WTC11 (cell line): ENCODE measurements around the gene RPH3AL. TPM values are rescaled to one million over a fixed set of nuclear protein-coding genes. Genes with fewer than 3 reads are reported as not detected.

ENCODE experiments used
- ATAC-seq: fragments of 200-7000 bp; cut with Tn5 transposase; 2 replicates; pipeline ENCODE4 v1.10.0; 2021; ENCODE audit warnings: mild to moderate bottlenecking, moderate library complexity
- CTCF ChIA-PET: fragments of 300-600 bp; sonication (Branson Sonifier 250); formaldehyde crosslinking; loops from one replicate; lab custom pipeline; 2021; ENCODE audit warnings: antibody characterized with exemption; lab: Charles Lee
- POLR2A ChIA-PET: fragments of 350-600 bp; sonication (Branson Sonifier 250); formaldehyde crosslinking; loops from one replicate; lab custom pipeline; 2021; ENCODE audit warnings: antibody characterized with exemption; lab: Charles Lee
- DNase-seq: peaks from one replicate; pipeline ENCODE4 v3.0.0; 2021; ENCODE audit warnings: low spot score
- H3K27ac Mint-ChIP-seq: 2 replicates; pipeline ENCODE4 v1.8.0; 2021; ENCODE audit warnings: mixed read lengths
- H3K27me3 Mint-ChIP-seq: 2 replicates; pipeline ENCODE4 v1.8.0; 2021; ENCODE audit warnings: low read depth, mild to moderate bottlenecking, moderate library complexity, mixed read lengths
- H3K36me3 Mint-ChIP-seq: 2 replicates; pipeline ENCODE4 v1.8.0; 2021; ENCODE audit warnings: mixed read lengths
- H3K4me1 Mint-ChIP-seq: 2 replicates; pipeline ENCODE4 v1.8.0; 2022; ENCODE audit warnings: mixed read lengths
- H3K4me3 Mint-ChIP-seq: 2 replicates; pipeline ENCODE4 v1.8.0; 2021; ENCODE audit warnings: mild to moderate bottlenecking, moderate library complexity, mixed read lengths
- H3K9me3 Mint-ChIP-seq: 2 replicates; pipeline ENCODE4 v1.8.0; 2021; ENCODE audit warnings: mixed read lengths
- CREM ChIP-seq: sonication (generic); formaldehyde crosslinking; IDR thresholded peaks from 2 replicates; pipeline ENCODE4 v1.8.1; 2022; ENCODE audit warnings: mild to moderate bottlenecking, missing genetic modification reagents, moderate library complexity
- E2F1 ChIP-seq: sonication (generic); formaldehyde crosslinking; IDR thresholded peaks from 2 replicates; pipeline ENCODE4 v1.8.0; 2022; ENCODE audit warnings: mild to moderate bottlenecking, missing genetic modification reagents
- ERG ChIP-seq: fragments of 250-450 bp; sonication (Bioruptor Pico); IDR thresholded peaks from 2 replicates; pipeline ENCODE4 v1.8.0; 2021; ENCODE audit warnings: mild to moderate bottlenecking
- JAZF1 ChIP-seq: fragments of 250-450 bp; sonication (Bioruptor Pico); IDR thresholded peaks from 2 replicates; pipeline ENCODE4 v1.9.0; 2021; ENCODE audit warnings: moderate library complexity, mild to moderate bottlenecking, inconsistent platforms
- JUN ChIP-seq: sonication (generic); formaldehyde crosslinking; IDR thresholded peaks from 2 replicates; pipeline ENCODE4 v1.8.0; 2023; ENCODE audit warnings: mild to moderate bottlenecking, missing genetic modification reagents
- NR3C1 ChIP-seq: sonication (generic); formaldehyde crosslinking; conservative IDR thresholded peaks from 2 replicates; pipeline ENCODE4 v1.8.1; 2023; ENCODE audit warnings: low read depth, mild to moderate bottlenecking, missing genetic modification reagents
- PRDM15 ChIP-seq: sonication (generic); formaldehyde crosslinking; IDR thresholded peaks from 2 replicates; pipeline ENCODE4 v1.8.0; 2022; ENCODE audit warnings: missing genetic modification reagents
- SMAD3 ChIP-seq: sonication (generic); formaldehyde crosslinking; IDR thresholded peaks from 2 replicates; pipeline ENCODE4 v1.8.0; 2022; ENCODE audit warnings: missing genetic modification reagents, mild to moderate bottlenecking, borderline replicate concordance
- TP53 ChIP-seq: sonication (generic); formaldehyde crosslinking; IDR thresholded peaks from 2 replicates; pipeline ENCODE4 v1.8.1; 2023; ENCODE audit warnings: mild to moderate bottlenecking, missing genetic modification reagents
- ZNF423 ChIP-seq: fragments of 250-450 bp; sonication (Bioruptor Pico); IDR thresholded peaks from 2 replicates; pipeline ENCODE4 v2.1.2; 2022; ENCODE audit warnings: mild to moderate bottlenecking, moderate library complexity
- ZSCAN18 ChIP-seq: fragments of 250-450 bp; sonication (Bioruptor Pico); IDR thresholded peaks from 2 replicates; pipeline ENCODE4 v2.1.2; 2022; ENCODE audit warnings: mild to moderate bottlenecking, moderate library complexity
- total RNA-seq: library from RNA; stranded (reverse); gene quantifications from 3 replicates; pipeline ENCODE4 v1.2.3, GENCODE V29; 2021

The RPH3AL gene
- total RNA-seq, 1 experiment from 2014 or later: 2.0 TPM

GRCh38 chr17:180381-181244 lies 172.0 kb downstream of the RPH3AL start:
- no peak for TF ChIP-seq JUN (CRISPR knock-in tag)
- TF ChIP-seq TP53 (CRISPR knock-in tag): peak; percentile 52; the same call in 1 of the 2 replicates
- peak; percentile 88 for TF ChIP-seq ZNF423 (CRISPR knock-in tag)
- no peak overlapping the region for H3K4me3 Mint-ChIP-seq
- no peaks in the 10 kb centered on the region for H3K36me3 Mint-ChIP-seq
- peaks cover 52% of the 10 kb centered on the region for H3K27me3 Mint-ChIP-seq
- CTCF ChIA-PET: interaction anchor here (0.5 to 1.5 kb wide), 6 partner anchors 57 to 818 kb away, joined by 3 to 4 read pairs (median 4); no protein-coding TSS in a partner anchor
- H3K4me1 Mint-ChIP-seq: peaks cover 12% of the 10 kb centered on the region
- POLR2A ChIA-PET: no interaction called here
- H3K27ac Mint-ChIP-seq: no peak overlapping the region
- DNase-seq (no peak), ATAC-seq (peak; percentile 15)
- H3K9me3 Mint-ChIP-seq: no peaks in the 10 kb centered on the region

GRCh38 chr17:179781-180380 lies 172.7 kb downstream of the RPH3AL start:
- no peak for TF ChIP-seq ZSCAN18 (CRISPR knock-in tag)
- TF ChIP-seq ZNF423 (CRISPR knock-in tag): 0 out of 2 replicates have a peak, but pooled peaks have one; percentile 27
- no peak for TF ChIP-seq CREM
- no peak for TF ChIP-seq ERG (CRISPR knock-in tag)
- TF ChIP-seq NR3C1: no peak

GRCh38 chr17:179066-179432 lies 173.6 kb downstream of the RPH3AL start:
- Mint-ChIP-seq H3K4me1 (peaks cover 12% of the 10 kb centered on the region), H3K27ac (no peak overlapping the region), H3K9me3 (no peaks in the 10 kb centered on the region), H3K4me3 (no peak overlapping the region), H3K36me3 (no peaks in the 10 kb centered on the region), H3K27me3 (peaks cover 46% of the 10 kb centered on the region)
- POLR2A ChIA-PET: no interaction called here
- DNase-seq (no peak), ATAC-seq (no peak)
- TF ChIP-seq PRDM15 (CRISPR knock-in tag) (no peak), E2F1 (no peak), CREM (no peak), SMAD3 (no peak), ZNF423 (CRISPR knock-in tag) (no peak), JAZF1 (no peak)
- CTCF ChIA-PET: interaction anchor here (1.1 to 1.5 kb wide), 2 partner anchors 130 to 132 kb away, joined by 4 read pairs; no protein-coding TSS in a partner anchor

More at GRCh38 chr17:179781-180380, 172.7 kb downstream of the RPH3AL start:
- Mint-ChIP-seq H3K27me3 (peaks cover 52% of the 10 kb centered on the region), H3K4me1 (peaks cover 12% of the 10 kb centered on the region), H3K27ac (no peak overlapping the region), H3K36me3 (no peaks in the 10 kb centered on the region), H3K9me3 (no peaks in the 10 kb centered on the region), H3K4me3 (peak overlapping the region; percentile 62)
- peak; percentile 28 for DNase-seq
- CTCF ChIA-PET: interaction anchor here (0.5 to 1.5 kb wide), 4 partner anchors 131 to 819 kb away, joined by 3 to 4 read pairs (median 4); no protein-coding TSS in a partner anchor
- POLR2A ChIA-PET: no interaction called here
- peak; percentile 28; the same call in 1 of the 2 replicates for ATAC-seq
